ENCODE measurements around the gene SLCO2B1.
"Not testable (repeated sequence)": the region's sequence is repeated elsewhere in the genome, so short reads cannot be mapped to it uniquely, and the experiment has no call there.

Gene SLCO2B1, protein sequence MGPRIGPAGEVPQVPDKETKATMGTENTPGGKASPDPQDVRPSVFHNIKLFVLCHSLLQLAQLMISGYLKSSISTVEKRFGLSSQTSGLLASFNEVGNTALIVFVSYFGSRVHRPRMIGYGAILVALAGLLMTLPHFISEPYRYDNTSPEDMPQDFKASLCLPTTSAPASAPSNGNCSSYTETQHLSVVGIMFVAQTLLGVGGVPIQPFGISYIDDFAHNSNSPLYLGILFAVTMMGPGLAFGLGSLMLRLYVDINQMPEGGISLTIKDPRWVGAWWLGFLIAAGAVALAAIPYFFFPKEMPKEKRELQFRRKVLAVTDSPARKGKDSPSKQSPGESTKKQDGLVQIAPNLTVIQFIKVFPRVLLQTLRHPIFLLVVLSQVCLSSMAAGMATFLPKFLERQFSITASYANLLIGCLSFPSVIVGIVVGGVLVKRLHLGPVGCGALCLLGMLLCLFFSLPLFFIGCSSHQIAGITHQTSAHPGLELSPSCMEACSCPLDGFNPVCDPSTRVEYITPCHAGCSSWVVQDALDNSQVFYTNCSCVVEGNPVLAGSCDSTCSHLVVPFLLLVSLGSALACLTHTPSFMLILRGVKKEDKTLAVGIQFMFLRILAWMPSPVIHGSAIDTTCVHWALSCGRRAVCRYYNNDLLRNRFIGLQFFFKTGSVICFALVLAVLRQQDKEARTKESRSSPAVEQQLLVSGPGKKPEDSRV

GRCh38 chr11:75150879-75151278 lies at the start of gene SLCO2B1:
TSS of gene SLCO2B1 (plus strand) at chr11:75151107. CDS start at chr11:75151382, 275 bp downstream.
- DNase-seq: no peak

GRCh38 chr11:75101424-75102128 lies 49.3 kb upstream of the SLCO2B1 start:
- no peak for DNase-seq

- no peak for DNase-seq
These were observed 47.4 kb upstream of the SLCO2B1 start for GRCh38 chr11:75103380-75104026.

DNA sequence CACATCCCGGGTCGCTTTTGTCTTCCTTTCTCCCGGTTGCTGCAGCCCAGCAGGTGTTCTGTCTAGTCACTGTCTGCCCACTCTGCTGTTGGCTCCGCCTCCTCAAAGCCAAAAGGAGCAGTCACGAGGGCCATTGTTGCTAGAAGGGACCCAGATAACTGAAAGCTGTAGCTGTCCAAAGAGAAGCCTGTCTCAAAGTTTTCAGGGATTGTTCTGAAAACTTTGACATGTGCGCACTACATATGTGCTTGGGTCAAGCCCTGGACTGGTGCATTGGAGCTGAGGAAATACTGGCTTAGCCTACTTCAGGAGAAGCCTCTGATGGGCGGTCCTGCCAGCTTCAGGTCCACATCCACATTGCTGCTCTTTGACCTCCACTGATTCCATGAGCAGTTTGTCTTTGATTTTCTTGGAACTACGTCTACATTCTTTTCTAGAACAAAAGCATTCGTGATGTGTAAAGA lies 45.4 kb upstream of the SLCO2B1 start:
- DNase-seq: peak; percentile 1

GRCh38 chr11:75105967-75106681 lies 44.8 kb upstream of the SLCO2B1 start:
- DNase-seq: not testable (repeated sequence)

GRCh38 chr11:75107187-75107586 lies 43.7 kb upstream of the SLCO2B1 start:
- DNase-seq: no peak

GRCh38 chr11:75112200-75112599 lies 38.7 kb upstream of the SLCO2B1 start:
- no peak for DNase-seq

DNA sequence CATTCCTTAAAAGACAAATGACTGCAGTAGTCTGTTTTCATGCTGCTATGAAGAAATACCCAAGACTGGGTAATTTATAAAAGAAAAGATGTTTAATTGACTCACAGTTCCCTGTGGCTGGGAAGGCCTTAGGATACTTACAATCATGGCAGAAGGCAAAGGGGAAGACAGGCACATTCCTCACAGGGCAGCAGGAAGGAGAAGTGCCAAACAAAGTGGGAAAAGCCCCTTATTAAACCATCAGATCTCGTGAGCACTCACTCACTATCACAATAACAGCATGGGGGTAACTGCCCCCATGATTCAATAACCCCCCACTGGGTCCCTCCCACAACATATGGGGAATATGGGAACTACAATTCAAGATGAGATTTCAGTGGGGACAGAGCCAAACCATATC lies 37.9 kb upstream of the SLCO2B1 start:
- no peak for DNase-seq

- DNase-seq: no peak
These were observed 36.4 kb upstream of the SLCO2B1 start for GRCh38 chr11:75114465-75114864.

- DNase-seq: no peak
These were observed 32.3 kb upstream of the SLCO2B1 start for GRCh38 chr11:75118577-75118976.

- no peak for DNase-seq
These were observed 24.3 kb upstream of the SLCO2B1 start for GRCh38 chr11:75126564-75126963.

DNA sequence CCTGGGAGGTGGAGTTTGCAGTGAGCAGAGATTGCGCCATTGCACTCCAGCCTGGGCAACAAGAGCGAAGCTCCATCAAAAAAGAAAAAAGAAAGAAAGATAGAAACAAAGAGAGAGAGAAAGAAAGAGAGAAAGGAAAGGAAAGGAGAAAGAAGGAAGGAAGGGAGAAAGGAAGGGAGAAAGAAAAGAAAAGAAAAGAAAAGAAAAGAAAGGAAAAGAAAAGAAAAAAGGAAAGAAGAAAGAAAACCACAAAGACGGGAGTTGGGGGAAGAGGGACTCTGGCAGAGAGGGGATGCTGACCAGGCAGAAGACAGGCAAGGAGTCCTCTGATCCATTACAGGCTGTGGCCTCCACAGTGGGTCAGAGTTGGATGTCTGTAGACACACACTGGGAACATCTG lies 18.8 kb upstream of the SLCO2B1 start:
- DNase-seq: no peak

- DNase-seq: no peak
These were observed 16.9 kb upstream of the SLCO2B1 start for GRCh38 chr11:75133976-75134375.

GRCh38 chr11:75135021-75135650 lies 15.8 kb upstream of the SLCO2B1 start:
- DNase-seq: no peak

DNA sequence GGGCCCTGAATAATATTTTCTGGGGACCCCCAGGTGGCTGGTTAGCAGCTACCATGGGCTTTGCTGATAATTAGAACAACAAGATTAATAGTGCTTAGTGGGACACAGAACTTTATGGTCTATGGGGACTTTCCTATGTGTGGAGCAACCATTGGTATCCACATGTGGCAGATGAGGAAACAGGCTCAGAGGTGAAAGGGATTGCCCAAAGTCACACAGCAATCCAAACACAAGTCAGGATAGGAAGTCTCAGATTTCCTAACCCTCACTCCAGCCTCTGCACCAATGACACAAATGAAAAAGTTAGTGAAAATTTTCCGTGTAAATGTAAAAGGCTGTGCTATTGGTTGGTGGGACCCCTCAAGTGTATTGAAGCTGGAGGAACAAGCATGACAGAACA lies 15.3 kb upstream of the SLCO2B1 start:
- no peak for DNase-seq

DNA sequence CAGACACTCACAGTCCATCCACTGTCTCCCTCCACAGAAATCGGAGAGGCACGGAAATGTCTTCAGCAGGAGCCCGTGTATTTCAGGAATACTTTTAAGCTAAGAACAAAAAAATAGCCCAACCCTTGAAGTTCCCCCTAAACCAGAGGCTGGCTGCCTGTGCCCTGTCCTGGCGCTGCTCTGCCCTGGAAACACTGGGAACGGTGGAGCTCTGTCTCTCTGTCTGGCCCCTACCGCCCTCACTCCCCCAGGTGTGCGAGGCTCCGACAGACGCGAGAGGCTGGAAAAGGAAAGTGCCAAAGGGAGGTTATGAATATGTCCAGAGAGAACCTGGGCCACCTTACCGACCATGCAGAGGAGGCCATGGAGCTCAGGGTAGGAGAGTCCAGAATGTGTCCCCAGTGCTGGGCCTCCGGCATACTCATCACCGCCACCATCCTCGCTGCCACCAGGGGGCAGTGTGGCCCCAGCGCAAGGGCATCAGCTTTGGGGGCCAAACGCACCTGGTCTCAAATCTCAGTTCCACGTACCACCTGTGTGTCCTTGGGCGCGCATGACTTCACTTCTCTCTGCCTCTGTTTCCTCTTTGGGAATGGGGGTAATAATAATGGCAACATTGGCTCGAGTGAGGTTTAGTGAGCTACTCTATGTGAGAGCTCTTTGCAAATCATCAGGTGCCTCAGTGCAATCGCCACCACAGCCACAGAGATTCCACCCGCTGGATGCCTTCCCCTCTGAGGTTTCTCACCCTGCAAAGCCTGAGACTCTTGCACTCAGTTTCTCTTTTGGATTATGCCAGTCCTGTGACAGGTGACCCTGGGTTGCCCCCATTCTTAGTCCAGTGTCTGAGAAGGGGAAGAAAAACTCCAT lies 10.4 kb upstream of the SLCO2B1 start:
- DNase-seq: no peak

- no peak for DNase-seq
These were observed 9.7 kb upstream of the SLCO2B1 start for GRCh38 chr11:75141166-75141565.

- peak; percentile 5 for DNase-seq
These were observed 8.0 kb upstream of the SLCO2B1 start for GRCh38 chr11:75142714-75143419.

DNA sequence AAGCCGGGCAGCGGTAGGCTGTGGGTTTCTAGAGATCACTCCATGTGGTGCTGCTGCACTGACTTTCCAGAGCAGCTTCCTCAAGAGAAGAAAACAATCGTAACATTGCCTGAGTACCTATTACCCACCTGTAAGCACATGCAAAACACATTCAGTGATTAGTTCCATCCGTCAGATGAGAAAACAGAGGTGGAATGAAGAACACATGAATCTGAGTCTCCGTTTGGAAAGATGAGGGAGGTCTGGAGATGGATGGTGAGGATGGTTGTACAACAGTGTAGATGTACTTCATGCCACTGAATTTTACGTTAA lies 7.5 kb upstream of the SLCO2B1 start:
- DNase-seq: no peak

- DNase-seq: no peak
These were observed 6.2 kb upstream of the SLCO2B1 start for GRCh38 chr11:75144716-75145014.

Data from NCI-H748 treated with DMSO at 0.1 percent for 48 hours (cell line).